ENCODE results near the gene APRT.

The APRT gene

GRCh38 chr16:88771294-88771772 is 40.4 kb downstream of the APRT start:
- DNase-seq: no peak

- DNase-seq: no peak
Measured at GRCh38 chr16:88770461-88771293, 41.1 kb downstream of the APRT start.

GRCh38 chr16:88769617-88770460 is 41.9 kb downstream of the APRT start:
- peak; percentile 28 to 41 for DNase-seq

- DNase-seq: no peak
Measured at GRCh38 chr16:88768071-88768783, 43.5 kb downstream of the APRT start.

- DNase-seq: no peak
Measured at GRCh38 chr16:88767546-88768070, 44.1 kb downstream of the APRT start.

- no peak for DNase-seq
Measured at GRCh38 chr16:88766975-88767374, 44.8 kb downstream of the APRT start.

- DNase-seq: no peak
Measured at GRCh38 chr16:88764913-88765349, 46.8 kb downstream of the APRT start.

GRCh38 chr16:88764080-88764479 is 47.6 kb downstream of the APRT start:
- no peak for DNase-seq

GRCh38 chr16:88763502-88764053 is 48.1 kb downstream of the APRT start:
- no peak for DNase-seq

- DNase-seq: no peak
Measured at GRCh38 chr16:88762941-88763340, 48.8 kb downstream of the APRT start.

- no peak for DNase-seq
Measured at GRCh38 chr16:88762258-88762870, 49.4 kb downstream of the APRT start.

- no peak for DNase-seq
Measured at GRCh38 chr16:88761830-88762229, 49.9 kb downstream of the APRT start.

- no peak for DNase-seq
Measured at GRCh38 chr16:88761143-88761534, 50.6 kb downstream of the APRT start.

GRCh38 chr16:88760424-88761142 is 51.1 kb downstream of the APRT start:
- DNase-seq: no peak

GRCh38 chr16:88759976-88760350 is 51.8 kb downstream of the APRT start:
- no peak for DNase-seq
